GM12801 (cell line): ENCODE data around the gene KLRC3.
"Not testable (repeated sequence)": the region's sequence is repeated elsewhere in the genome, so short reads cannot be mapped to it uniquely, and the experiment has no call there.

Source experiments
- CTCF ChIP-seq: IDR thresholded peaks from one replicate; pipeline ENCODE4 v1.5.1; 2011; ENCODE audit warnings: control low read depth; ENCODE audit not compliant: insufficient read length; ENCODE audit errors: extremely low read depth

KLRC3 gene

DNA sequence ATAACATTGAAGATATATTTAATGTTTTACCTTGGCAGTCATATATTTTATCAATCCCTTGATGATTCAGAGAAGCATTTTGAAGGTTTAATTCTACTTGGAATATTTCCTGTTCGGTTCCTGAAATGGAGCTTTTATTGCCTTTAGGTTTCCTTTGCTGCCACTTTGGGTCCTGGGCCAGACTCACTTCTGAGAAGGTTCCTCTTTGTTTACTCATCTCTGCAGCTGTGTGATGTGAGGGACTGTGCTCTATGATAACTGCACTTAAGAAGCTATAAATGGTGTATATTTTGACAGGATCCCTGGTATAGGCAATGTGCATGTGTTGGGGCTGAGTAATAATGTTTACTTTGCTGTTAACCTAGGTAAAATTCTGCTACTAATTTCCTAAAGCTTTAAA is at the start of gene KLRC3:
Gene KLRC3, minus strand, starts transcription at position 262 of the 400 bp plus-strand sequence. Its CDS starts 45 bp downstream, at position 217.
- not testable (repeated sequence) for TF ChIP-seq CTCF

- TF ChIP-seq CTCF = no peak
These were observed 49.3 kb upstream of the KLRC3 start for GRCh38 chr12:10469701-10470100.

DNA sequence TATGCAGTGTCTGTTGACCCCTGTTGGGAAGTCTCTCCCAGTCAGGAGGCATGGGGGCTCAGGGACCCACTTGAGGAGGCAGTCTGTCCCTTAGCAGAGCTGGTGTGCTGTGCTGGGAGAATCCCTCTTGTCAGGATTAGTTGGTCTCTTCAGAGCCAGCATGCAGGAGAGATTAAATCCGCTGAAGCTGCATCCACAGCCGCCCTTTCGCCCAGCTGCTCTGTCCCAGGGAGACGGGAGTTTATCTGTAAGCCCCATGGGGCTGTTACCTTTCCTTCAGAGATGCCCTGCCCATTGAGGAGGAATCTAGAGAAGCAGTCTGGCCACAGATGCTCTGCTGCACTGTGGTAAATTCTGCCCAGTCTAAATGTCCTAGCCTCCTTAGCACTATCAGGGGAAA is 45.9 kb upstream of the KLRC3 start:
- TF ChIP-seq CTCF = no peak

- TF ChIP-seq CTCF = no peak
These were observed 37.4 kb upstream of the KLRC3 start for GRCh38 chr12:10457760-10458159.

GRCh38 chr12:10456856-10457255 is 36.5 kb upstream of the KLRC3 start:
- no peak for TF ChIP-seq CTCF

DNA sequence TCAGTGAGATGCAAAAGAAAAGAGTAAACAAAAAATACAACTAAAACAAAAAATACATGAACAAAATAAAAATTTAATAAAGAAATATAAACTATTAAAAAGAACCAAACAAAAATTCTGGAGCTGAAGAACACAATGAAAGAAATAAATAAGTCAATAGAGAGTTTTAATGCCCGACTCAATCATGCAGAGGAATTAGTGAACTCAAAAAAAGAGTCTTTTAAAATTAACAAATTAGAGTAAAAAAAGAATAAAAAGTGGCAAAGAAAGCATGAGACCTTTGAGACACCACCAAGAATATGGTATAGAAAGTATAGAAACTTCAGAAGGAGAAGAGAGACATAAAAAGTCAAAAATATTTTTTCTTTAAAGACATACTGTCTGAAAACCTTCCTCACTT is 35.4 kb upstream of the KLRC3 start:
- no peak for TF ChIP-seq CTCF

- TF ChIP-seq CTCF = no peak
These were observed 34.1 kb upstream of the KLRC3 start for GRCh38 chr12:10454531-10454930.

DNA sequence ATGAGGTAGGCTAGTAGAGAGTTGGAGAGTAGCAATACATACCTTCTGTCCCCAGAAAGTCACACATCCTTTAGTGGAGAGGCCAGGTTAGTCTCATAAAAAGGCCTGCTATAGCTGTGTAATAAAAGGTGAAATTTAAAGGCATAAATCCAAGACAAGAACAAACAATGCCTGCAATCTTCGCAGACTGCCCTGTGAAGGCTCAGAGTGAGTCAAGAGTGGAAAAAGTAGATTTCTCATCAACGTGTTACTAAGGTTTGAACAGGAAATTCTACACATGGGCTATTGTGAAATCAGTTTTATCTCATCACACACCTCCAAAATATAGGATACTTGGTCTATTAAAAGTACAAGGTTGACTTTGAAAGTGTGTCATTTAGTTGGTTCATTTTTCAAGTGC is 32.8 kb upstream of the KLRC3 start, which contains the start of gene KLRC1:
Gene KLRC1, minus strand, starts transcription at position 222 of the 400 bp plus-strand sequence. CDS start 2,221 bp downstream, outside the sequence.
- TF ChIP-seq CTCF = no peak
